Hepatic stellate cell (primary cell): ENCODE results near the gene NFATC4.
"Not testable (repeated sequence)": the region's sequence is repeated elsewhere in the genome, so short reads cannot be mapped to it uniquely, and the experiment has no call there.

ENCODE experiments used
- DNase-seq: peaks from one replicate; pipeline ENCODE4 v3.0.0; 2011; ENCODE audit warnings: low spot score

NFATC4 gene

GRCh38 chr14:24367514-24368211 lies at the start of gene NFATC4:
Gene NFATC4, plus strand, starts transcription at chr14:24368184. Its CDS starts 157 bp downstream, at chr14:24368341.
- peak; percentile 96 for DNase-seq

DNA sequence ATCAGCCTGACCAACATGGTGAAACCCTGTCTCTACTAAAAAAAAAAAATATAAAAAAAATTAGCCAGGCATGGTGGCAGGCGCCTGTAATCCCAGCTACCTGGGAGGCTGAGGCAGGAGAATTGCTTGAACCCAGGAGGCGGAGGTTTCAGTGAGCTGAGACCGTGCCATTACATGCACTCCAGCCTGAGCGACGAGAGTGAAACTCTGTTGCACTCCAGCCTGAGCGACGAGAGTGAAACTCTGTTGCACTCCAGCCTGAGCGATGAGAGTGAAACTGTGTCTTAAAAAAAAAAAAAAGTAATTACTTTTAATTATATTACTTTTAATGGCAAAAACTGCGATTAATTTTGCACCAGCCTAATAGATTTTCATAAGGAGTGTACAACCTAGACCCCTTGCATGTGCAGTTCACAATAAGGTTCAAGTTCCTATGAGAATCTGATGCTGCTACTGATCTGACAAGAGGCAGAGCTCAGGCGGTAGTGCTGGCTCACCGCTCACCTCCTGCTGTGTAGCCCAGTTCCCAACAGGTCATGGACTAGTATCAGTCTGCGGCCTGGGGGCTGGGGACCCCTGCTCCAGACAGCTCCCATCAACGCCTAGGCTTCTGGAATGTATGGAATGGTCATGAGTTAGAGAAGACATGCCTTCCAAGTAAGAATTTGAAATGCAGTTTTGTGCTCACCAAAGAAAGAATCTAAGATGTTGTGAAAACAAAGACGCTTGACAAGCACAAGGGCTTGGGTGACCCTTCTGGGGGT lies 46.6 kb upstream of the NFATC4 start:
- DNase-seq, result no peak

DNA sequence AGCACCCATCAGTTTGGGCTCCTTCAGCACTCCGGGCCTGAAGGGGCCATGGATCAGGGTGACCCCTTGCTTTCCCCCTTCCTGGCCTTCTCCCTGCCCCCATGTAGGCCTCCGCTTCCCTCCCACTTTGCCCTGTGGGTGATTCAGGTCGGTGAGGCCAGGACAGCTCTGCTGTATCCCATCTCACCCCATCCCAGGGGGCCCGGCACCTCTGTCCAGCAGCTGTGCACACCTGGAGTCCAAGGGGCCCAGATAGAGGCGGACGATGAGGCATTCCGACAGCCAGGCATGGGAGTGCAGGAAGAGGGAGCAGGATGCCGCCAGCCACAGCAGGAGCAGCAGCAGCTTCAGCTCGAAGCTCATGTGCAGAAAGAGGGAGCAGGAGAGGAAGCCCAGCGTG lies 45.3 kb upstream of the NFATC4 start:
- DNase-seq, result no peak

GRCh38 chr14:24323341-24323740 lies 44.6 kb upstream of the NFATC4 start:
- no peak for DNase-seq

GRCh38 chr14:24324024-24324423 lies 44.0 kb upstream of the NFATC4 start:
- DNase-seq, result no peak

GRCh38 chr14:24325041-24325530 lies 42.9 kb upstream of the NFATC4 start:
- DNase-seq, result no peak

- no peak for DNase-seq
Observed at GRCh38 chr14:24325963-24326362, 42.0 kb upstream of the NFATC4 start.

GRCh38 chr14:24327303-24327702 lies 40.7 kb upstream of the NFATC4 start:
- no peak for DNase-seq

DNA sequence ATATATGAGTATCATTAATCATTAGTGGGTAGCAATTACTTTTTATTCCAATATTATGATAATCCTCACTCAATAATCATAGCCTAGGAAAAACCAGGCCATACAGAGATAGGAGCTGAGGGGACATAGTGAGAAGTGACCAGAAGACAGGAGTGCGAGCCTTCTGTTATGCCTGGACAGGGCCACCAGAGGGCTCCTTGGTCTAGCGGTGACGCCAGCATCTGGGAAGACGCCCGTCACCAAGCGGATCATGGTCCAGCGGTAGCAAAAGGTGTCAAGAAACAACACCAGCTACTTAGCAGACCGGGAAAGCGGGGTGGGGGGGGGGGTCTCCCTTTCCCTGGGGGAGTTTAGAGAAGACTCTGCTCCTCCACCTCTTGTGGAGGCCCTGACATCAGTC lies 40.1 kb upstream of the NFATC4 start:
- DNase-seq, result not testable (repeated sequence)

- DNase-seq, result no peak
Observed at GRCh38 chr14:24329073-24329663, 38.8 kb upstream of the NFATC4 start.

DNA sequence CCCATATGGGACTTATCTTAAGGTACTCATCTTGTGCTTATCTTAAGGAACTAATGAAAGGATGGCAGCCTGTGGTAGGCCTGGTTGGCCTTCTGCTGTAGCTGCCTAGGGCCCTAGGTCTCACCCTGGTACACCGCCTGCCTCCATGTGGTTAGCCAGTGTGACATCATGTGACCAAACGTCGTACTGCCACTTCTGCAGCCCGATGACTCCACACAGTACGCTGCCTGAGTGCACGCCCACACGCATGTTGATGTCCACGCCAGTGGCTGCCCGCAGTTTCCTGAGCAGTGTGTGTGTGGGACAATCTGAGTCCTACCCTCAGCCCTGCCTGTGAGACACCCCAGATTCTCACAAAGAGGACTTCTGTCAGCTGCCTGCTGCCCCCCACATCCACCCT lies 38.2 kb upstream of the NFATC4 start:
- no peak for DNase-seq

DNA sequence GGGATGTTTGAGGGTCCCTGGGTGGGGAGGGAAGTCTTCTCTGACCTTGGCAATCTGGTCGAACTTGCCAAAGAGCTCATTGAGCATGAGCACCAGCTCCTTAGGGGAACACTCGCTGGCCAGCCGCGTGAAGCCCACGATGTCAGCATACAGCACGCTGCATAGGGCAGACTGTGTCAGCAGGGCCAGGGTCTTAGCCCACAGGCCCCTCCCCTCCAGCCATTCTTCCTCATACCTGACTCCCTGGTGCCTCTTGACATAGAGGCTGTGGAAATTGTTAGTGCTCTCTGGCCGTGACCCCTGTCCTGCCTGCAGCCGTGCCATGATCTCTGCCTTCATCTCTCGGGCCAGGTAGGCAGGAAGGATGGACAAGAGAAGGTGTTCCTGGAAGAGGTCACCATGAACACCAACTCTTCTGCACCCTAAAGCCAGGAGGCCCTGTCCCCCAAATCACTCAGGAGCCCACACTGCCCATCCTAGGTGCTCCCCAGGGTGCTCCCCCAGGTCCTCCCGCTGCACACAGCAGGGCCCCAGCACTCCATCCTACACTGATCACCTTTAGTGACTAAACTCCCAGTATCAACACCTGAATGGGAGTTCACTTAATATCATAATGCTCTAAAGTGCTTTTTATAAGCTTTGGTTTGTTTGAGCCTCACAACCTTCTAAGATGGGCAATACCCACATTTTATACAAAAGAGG lies 36.9 kb upstream of the NFATC4 start:
- no peak for DNase-seq

DNA sequence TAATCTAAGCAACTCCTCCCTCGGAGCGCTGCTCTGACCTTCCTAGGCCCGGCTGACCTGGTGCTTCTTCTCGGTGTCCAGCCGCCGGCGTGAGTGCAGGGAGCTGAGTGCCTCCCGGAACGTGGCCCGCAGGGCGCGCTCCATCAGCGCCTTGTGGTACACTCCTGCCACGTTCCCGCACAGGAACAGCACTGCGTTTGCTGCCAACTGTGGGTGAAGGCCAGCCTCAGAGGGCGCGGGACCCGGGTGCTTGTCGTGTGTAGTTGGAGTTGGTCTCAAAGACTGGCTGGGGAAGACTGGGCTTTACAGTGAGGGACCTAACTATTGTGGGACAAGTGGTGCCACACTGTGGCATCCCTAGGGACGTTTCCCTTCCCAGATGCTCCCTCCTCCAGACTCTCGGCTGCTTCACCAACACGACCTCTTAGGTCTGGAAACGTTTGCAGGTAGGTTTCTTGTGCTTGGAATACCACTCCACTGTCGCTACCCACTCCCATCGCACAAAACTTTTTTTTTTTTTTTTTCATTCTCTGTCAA lies 36.2 kb upstream of the NFATC4 start:
- no peak for DNase-seq

DNA sequence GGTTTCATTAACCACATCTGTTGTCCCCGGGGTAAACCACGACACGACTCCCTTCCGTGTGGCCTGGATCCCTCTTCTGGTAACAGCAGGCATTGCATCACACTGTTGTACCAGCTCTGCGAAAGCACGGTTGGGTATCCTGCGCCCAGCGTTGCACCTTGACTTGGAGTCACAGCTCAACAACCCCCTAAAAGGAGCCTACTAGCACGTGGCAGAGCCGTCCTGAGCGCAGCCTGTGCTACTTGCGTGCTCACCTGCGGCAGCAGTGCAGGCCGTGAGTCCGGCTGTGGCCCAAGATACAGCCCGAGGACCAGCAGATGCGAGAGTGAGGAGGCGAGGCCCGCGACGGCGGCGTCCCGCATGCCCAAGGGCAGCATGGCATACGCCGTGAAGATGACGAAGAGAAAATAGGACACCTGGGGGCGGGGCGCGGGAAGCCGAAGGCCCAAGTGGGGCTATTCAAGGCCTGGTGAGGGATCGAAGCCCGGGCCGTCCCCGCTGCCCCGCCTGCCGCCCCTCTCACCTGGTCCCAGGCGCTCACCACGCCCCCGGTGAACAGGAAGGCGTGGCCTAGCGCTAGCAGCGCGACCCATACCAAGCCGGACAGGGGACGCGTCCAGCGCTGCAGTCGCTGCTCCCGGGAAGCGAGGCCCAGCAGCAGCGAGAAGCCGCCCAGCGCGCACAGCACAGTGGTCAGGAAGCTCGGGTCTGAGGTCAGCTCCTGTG lies 35.6 kb upstream of the NFATC4 start:
- DNase-seq, result peak; percentile 88

DNA sequence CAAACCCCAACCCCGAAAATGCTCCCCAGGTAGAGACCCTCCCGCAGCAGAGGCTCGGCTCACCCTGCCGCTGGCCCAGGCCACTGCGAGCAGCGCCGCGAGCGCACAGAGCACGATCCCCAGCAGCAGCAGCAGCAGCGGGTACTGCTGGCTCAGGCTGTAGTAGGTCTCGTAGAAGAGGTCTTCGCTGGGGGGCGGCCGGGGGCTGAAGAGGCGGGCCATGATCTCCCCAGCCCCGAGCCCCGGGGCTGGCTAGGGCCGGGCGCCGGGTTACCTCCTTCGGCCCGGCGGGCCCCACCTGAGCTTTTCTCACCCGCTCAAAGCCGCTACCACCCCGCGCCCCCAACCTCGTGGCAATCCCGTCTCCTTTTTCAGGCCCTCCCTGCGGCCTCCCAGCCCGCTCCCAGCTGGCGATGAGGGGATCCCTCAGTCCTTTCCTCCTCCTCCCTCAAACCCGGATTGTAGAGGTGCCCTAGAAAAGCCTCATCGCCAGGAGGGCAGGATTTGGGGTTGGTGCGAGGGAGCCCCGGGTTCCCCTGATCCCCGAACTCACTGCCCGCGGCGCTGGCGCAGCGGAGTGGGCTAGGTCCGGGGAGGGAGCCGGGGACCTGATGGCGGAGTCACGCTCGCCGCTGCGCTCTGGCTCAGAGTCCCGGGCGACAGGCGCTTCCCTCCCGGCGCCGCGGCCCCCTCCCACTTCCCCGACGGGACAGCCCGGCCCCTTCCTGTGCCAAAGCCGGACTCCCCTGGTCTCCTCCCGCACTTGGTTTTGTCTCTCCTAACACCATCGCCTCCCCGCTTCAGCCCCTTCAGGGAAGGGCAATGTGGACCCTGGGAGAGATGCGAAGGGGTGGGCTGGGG lies 33.3 kb upstream of the NFATC4 start, which contains the start of gene ADCY4:
Gene ADCY4 (minus strand): TSS at position 641 of the 861 bp plus-strand sequence. CDS start 419 bp downstream, at position 222.
- DNase-seq, result peak; percentile 52

GRCh38 chr14:24335461-24336171 lies 32.4 kb upstream of the NFATC4 start:
- DNase-seq, result peak; percentile 46

DNA sequence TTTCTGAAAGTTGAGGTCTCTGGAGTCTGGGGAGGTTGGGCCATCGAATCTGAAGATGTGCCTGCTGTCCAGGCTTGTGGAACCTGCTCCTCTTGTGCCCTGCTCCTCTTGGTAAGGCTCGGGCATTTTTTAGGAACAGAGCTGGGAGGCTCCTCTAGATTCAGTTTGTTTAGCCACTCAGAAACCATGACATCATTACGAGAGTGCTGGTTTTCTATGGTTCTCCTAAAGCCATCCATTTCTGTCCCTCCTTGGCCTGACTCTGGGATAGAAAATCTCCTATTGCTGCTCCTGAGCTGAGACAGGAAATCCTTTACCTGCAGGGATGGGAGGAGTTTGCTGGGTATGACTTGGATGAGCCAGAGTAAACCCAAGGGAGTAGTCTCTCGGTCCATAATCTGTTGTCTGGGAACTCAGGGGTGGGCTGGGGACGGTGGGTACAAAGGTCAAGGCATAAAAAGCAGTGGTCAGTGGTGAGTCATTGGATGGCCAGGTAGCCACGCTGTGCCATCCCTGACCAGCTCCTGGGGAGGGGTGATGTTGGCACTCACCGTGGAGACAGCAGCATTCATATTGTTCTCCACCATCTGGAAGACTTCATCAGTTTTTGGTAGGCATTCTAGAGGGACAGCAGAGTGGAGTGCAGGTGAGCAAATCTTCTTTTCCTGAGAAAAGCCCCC lies 30.7 kb upstream of the NFATC4 start:
- no peak for DNase-seq

GRCh38 chr14:24337824-24338175 lies 30.2 kb upstream of the NFATC4 start:
- DNase-seq, result no peak

- no peak for DNase-seq
Observed at GRCh38 chr14:24338843-24339242, 29.1 kb upstream of the NFATC4 start.
